ENCODE data around the gene PRR13.

DNA sequence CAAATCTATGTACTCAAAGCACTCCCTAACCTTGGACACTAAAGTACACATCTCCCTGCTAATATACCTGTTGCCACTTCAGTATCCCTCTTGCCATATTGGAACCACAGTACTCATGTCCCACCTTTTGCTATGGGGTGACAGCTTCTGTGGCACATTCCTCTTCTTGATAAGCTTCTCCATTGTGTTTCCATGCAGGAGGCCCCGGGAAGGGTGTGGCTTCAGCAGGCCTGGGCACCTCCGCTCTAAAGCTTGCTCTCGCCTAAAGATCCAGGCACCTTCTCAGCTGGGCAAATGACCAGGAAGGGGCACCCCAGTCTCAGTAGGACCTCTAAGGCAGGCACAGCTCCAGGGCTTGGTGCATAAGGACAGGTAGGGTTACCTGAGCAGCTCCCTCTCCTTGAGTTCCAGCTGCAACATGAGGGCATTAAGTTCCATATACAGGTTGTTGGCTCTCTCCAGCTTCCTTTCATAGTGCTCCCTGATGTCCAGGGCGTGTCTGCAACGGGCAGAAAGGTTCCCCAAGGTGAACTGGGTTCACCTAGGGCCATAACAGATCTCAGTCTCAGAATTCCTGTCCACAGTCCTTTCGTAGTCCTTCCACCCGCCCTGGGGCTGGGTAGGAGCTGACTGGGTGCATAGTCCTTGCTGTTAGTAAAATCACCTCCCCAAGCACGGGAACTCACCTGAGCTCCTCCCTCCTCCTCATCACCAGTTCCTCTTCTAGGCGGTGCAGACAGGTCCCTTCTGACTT, 41.9 kb downstream of the PRR13 start:
- TF ChIP-seq, protein P1, sequence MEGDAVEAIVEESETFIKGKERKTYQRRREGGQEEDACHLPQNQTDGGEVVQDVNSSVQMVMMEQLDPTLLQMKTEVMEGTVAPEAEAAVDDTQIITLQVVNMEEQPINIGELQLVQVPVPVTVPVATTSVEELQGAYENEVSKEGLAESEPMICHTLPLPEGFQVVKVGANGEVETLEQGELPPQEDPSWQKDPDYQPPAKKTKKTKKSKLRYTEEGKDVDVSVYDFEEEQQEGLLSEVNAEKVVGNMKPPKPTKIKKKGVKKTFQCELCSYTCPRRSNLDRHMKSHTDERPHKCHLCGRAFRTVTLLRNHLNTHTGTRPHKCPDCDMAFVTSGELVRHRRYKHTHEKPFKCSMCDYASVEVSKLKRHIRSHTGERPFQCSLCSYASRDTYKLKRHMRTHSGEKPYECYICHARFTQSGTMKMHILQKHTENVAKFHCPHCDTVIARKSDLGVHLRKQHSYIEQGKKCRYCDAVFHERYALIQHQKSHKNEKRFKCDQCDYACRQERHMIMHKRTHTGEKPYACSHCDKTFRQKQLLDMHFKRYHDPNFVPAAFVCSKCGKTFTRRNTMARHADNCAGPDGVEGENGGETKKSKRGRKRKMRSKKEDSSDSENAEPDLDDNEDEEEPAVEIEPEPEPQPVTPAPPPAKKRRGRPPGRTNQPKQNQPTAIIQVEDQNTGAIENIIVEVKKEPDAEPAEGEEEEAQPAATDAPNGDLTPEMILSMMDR (IDR thresholded peaks at IDR 0.05; ENCODE audit: poor library complexity): no peak
- TF ChIP-seq EZH2 (IDR thresholded peaks at IDR 0.05; ENCODE audit: borderline replicate concordance) (no peak), EZH2phosphoT487 (IDR thresholded peaks at IDR 0.05; ENCODE audit: low read depth, severe bottlenecking, unreplicated experiment) (no peak)
